ENCODE data around the gene LMBRD1. TPM values are rescaled to one million over a fixed set of nuclear protein-coding genes. Genes with fewer than 3 reads are reported as not detected.

Gene LMBRD1
- total RNA-seq, 1 experiment from 2014 or later: 17.0 TPM

DNA sequence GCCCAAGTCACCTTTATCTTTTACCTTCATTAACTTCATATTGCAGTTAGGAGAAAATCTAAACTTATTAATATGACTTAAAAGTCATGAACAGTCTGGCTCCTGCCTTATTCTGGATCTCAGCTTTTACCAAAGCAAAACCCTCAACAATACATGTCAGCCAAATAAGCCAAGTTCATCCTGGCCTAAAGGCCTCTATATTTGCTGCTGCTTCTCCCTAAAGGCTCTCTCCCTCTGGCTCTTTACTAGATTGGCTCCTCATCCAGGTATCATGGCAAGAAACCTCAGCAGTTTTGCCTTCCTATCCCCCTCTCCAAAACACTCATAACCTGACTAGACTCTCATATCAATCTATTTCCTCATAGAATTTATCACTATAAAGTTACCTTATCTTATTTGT is 11.1 kb downstream of the LMBRD1 start:
- Histone ChIP-seq H2BK120ac (ENCODE audit: low read depth, low read length, poor library complexity, severe bottlenecking) (no peak overlapping the region), H3T11ph (ENCODE audit: low read length) (no peak overlapping the region), H2BK20ac (ENCODE audit: low read depth, low read length, poor library complexity, severe bottlenecking) (no peak overlapping the region), H3K79me2 (ENCODE audit: insufficient read depth, low read length) (peaks cover 2% of the 10 kb centered on the region; the same call in 1 of the 2 replicates), H2BK12ac (ENCODE audit: insufficient read length, low read depth, low read length) (no peak overlapping the region), H2AK5ac (ENCODE audit: insufficient read length, low read length) (no peak overlapping the region), H3K14ac (ENCODE audit: insufficient read depth, low read length) (no peak overlapping the region), H3K27me3 (ENCODE audit: insufficient read depth, low read length) (no peaks in the 10 kb centered on the region), H3K23ac (ENCODE audit: insufficient read length, low read depth, low read length) (no peak overlapping the region), H2BK5ac (ENCODE audit: insufficient read length, low read length) (no peak overlapping the region), H2AFZ (ENCODE audit: low read length) (no peak overlapping the region), H2BK15ac (ENCODE audit: low read depth, low read length) (no peak overlapping the region), H3K79me1 (ENCODE audit: insufficient read depth, low read depth, low read length, poor library complexity, severe bottlenecking) (peaks cover 3% of the 10 kb centered on the region), H3K4me2 (ENCODE audit: insufficient read depth, insufficient read length, low read length) (no peak overlapping the region), H4K5ac (ENCODE audit: insufficient read length, low read depth, low read length) (no peak overlapping the region), H4K8ac (replicated peaks; ENCODE audit: insufficient read length, low read depth, low read length) (no peak overlapping the region), H4K20me1 (ENCODE audit: control insufficient read depth, insufficient read depth, insufficient read length) (no peaks in the 10 kb centered on the region), H3K18ac (ENCODE audit: insufficient read length, low read depth, low read length) (no peak overlapping the region), H3K9me3 (ENCODE audit: control insufficient read depth, low read depth, low read length) (no peaks in the 10 kb centered on the region), H3K9ac (ENCODE audit: extremely low read depth, insufficient read length, low read length) (no peak overlapping the region), H3K27ac (ENCODE audit: insufficient read length, low read depth, low read length) (no peak overlapping the region), H3K56ac (ENCODE audit: insufficient read length, low read depth, low read length) (no peak overlapping the region), H3K4me1 (ENCODE audit: insufficient read depth, low read length) (no peaks in the 10 kb centered on the region), H3K4ac (ENCODE audit: low read depth, low read length) (no peak overlapping the region), H3K23me2 (ENCODE audit: insufficient read length, low read depth, low read length, poor library complexity, severe bottlenecking) (no peaks in the 10 kb centered on the region), H4K91ac (ENCODE audit: insufficient read length, low read depth, low read length) (no peak overlapping the region)
- Mint-ChIP-seq H3K4me1 (peaks cover 1 to 2% of the 10 kb centered on the region in 2 experiments; a peak in 3 of 4 replicates), H3K4me3 (no peak overlapping the region), H3K27me3 (ENCODE audit: low read depth) (no peaks in the 10 kb centered on the region), H3K36me3 (ENCODE audit: insufficient read depth in 1 of 3, low read depth in 3 of 3) (peaks cover 2 to 9% (median 6%) of the 10 kb centered on the region in 3 experiments; a peak in 3 of 7 replicates), H3K9me3 (no peaks in the 10 kb centered on the region), H3K27ac (no peak overlapping the region)
- no peak for DNase-seq
- TF ChIP-seq, protein P1, sequence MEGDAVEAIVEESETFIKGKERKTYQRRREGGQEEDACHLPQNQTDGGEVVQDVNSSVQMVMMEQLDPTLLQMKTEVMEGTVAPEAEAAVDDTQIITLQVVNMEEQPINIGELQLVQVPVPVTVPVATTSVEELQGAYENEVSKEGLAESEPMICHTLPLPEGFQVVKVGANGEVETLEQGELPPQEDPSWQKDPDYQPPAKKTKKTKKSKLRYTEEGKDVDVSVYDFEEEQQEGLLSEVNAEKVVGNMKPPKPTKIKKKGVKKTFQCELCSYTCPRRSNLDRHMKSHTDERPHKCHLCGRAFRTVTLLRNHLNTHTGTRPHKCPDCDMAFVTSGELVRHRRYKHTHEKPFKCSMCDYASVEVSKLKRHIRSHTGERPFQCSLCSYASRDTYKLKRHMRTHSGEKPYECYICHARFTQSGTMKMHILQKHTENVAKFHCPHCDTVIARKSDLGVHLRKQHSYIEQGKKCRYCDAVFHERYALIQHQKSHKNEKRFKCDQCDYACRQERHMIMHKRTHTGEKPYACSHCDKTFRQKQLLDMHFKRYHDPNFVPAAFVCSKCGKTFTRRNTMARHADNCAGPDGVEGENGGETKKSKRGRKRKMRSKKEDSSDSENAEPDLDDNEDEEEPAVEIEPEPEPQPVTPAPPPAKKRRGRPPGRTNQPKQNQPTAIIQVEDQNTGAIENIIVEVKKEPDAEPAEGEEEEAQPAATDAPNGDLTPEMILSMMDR (conservative IDR thresholded peaks at IDR 0.05): no peak

Measured in H9 (cell line).